ENCODE data around the gene MFSD11. TPM values are rescaled to one million over a fixed set of nuclear protein-coding genes. Genes with fewer than 3 reads are reported as not detected.

The MFSD11 gene
- total RNA-seq, result 17.9 and 20.8 TPM in 2 replicates

- intact Hi-C loops (cut with micrococcal nuclease), result loop anchor here (1.0 to 5.0 kb wide), 8 partner anchors 12 to 1331 kb away; partner anchors contain the start of genes GRB2, JMJD6, METTL23 and SEC14L1
- no peaks in the 10 kb centered on the region for H3K9me3 Mint-ChIP-seq
- peaks cover 63% of the 10 kb centered on the region for H3K36me3 Mint-ChIP-seq (ENCODE audit: low read depth)
- peak within 1 kb of the TSS; percentile 97 for H3K4me3 Mint-ChIP-seq
- CTCF ChIA-PET, result interaction anchor here (1.0 kb wide), 1 partner anchor 11 kb away, joined by 4 read pairs; no protein-coding TSS in a partner anchor
- TF ChIP-seq CTCF (IDR thresholded peaks at IDR 0.05), result no peak
- H3K27ac Mint-ChIP-seq, result peak within 1 kb of the TSS; percentile 96
- POLR2A ChIA-PET, result interaction anchor here (0.6 to 6.2 kb wide), 17 partner anchors 11 to 1269 kb away, joined by 3 to 218 read pairs (median 4); partner anchors contain the start of genes JMJD6, METTL23 and TNRC6C
- DNase-seq (peak; percentile 94), ATAC-seq (ENCODE audit: low read depth) (peak; percentile 56)
- H3K4me1 Mint-ChIP-seq, result peaks cover 44% of the 10 kb centered on the region
- no peaks in the 10 kb centered on the region for H3K27me3 Mint-ChIP-seq
Measured at GRCh38 chr17:76737676-76738467, at the start of gene MFSD11. TSS of gene MFSD11 (plus strand) at chr17:76738119. CDS start at chr17:76738353, 234 bp downstream.

- ATAC-seq (ENCODE audit: low read depth), result no peak
- no peaks in the 10 kb centered on the region for H3K27me3 Mint-ChIP-seq
- no peak overlapping the region for H3K4me3 Mint-ChIP-seq
- POLR2A ChIA-PET, result no interaction called here
- CTCF ChIA-PET, result no interaction called here
- H3K36me3 Mint-ChIP-seq (ENCODE audit: low read depth), result no peaks in the 10 kb centered on the region
- H3K27ac Mint-ChIP-seq, result no peak overlapping the region
- H3K4me1 Mint-ChIP-seq, result no peaks in the 10 kb centered on the region
- TF ChIP-seq CTCF (IDR thresholded peaks at IDR 0.05), result no peak
- H3K9me3 Mint-ChIP-seq, result no peaks in the 10 kb centered on the region
- intact Hi-C loops (cut with micrococcal nuclease), result no loop called here
- no peak for DNase-seq
Measured at GRCh38 chr17:76688165-76688622, 49.7 kb upstream of the MFSD11 start.

GRCh38 chr17:76689859-76690258, 48.1 kb upstream of the MFSD11 start:
- no peaks in the 10 kb centered on the region for H3K27me3 Mint-ChIP-seq
- ChIA-PET CTCF (no interaction called here), POLR2A (no interaction called here)
- H3K36me3 Mint-ChIP-seq (ENCODE audit: low read depth), result no peaks in the 10 kb centered on the region
- ATAC-seq (ENCODE audit: low read depth) (no peak), DNase-seq (no peak)
- no peak overlapping the region for H3K4me3 Mint-ChIP-seq
- H3K9me3 Mint-ChIP-seq, result no peaks in the 10 kb centered on the region
- no peak overlapping the region for H3K27ac Mint-ChIP-seq
- intact Hi-C loops (cut with micrococcal nuclease), result no loop called here
- TF ChIP-seq CTCF (IDR thresholded peaks at IDR 0.05), result no peak
- no peaks in the 10 kb centered on the region for H3K4me1 Mint-ChIP-seq

GRCh38 chr17:76690596-76691280, 47.2 kb upstream of the MFSD11 start:
- Mint-ChIP-seq H3K4me1 (peaks cover 4% of the 10 kb centered on the region), H3K9me3 (no peaks in the 10 kb centered on the region), H3K4me3 (no peak overlapping the region), H3K27ac (no peak overlapping the region), H3K36me3 (ENCODE audit: low read depth) (no peaks in the 10 kb centered on the region), H3K27me3 (no peaks in the 10 kb centered on the region)
- ATAC-seq (ENCODE audit: low read depth) (no peak), DNase-seq (no peak)
- TF ChIP-seq CTCF (IDR thresholded peaks at IDR 0.05), result no peak
- intact Hi-C loops (cut with micrococcal nuclease), result no loop called here
- ChIA-PET POLR2A (interaction anchor here (1.1 kb wide), 1 partner anchor 19 kb away, joined by 6 read pairs; no protein-coding TSS in a partner anchor), CTCF (interaction anchor here (0.7 kb wide), 1 partner anchor 9 kb away, joined by 3 read pairs; no protein-coding TSS in a partner anchor)

Data from activated B cell treated with CpG ODN at 0.5 μM for 24 hours (primary cell).